ENCODE results near the gene TRIM28. TPM values are rescaled to one million over a fixed set of nuclear protein-coding genes. Genes with fewer than 3 reads are reported as not detected.

TRIM28 gene
- total RNA-seq, 2 experiments from 2014 or later = 527 to 550 TPM

DNA sequence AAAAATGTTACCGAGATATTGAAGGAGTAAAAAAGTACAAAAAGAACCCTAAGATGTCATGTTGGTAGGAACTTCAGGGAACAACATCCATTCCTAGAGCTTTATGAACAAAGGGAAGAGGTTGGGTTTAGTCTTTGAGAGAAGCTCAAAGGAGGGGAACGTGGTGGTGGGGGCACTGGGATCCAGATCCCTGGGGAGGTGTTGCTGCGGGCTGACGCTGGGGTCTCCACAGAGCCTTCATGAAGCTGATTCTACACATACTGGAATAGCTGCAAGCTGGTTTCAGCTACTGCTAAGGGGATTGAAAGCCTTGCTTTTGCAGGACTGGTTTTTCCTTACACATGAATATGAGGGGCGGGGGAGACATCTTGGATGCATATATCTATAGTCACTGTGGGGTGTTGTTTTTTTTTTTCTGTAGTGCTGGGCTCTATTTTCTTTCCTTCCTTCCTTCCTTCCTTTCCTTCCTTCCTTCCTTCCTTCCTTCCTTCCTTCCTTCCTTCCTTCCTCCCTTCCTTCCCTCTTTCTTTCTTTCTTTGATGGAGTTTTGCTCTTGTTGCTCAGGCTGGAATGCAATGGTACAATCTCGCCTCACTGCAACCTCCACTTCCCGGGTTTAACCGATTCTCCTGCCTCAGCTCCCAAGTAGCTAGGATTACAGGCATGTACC, 35.7 kb downstream of the TRIM28 start:
- ChIA-PET POLR2A (interaction anchor here (0.7 kb wide), 1 partner anchor 60 kb away, joined by 3 read pairs; the partner anchor contains the start of gene ZBTB45), CTCF (interaction anchor here (1.4 to 7.8 kb wide), 4 partner anchors 36 to 361 kb away, joined by 4 to 131 read pairs (median 16); partner anchors contain the start of genes TRIM28 and ZBTB45)
- peaks cover 38% of the 10 kb centered on the region for H3K4me1 Mint-ChIP-seq (ENCODE audit: low read depth)
- DNase-seq = no peak
- intact Hi-C loops (cut with micrococcal nuclease) = no loop called here
- no peak overlapping the region for H3K4me3 Mint-ChIP-seq
- H3K27me3 Mint-ChIP-seq = no peaks in the 10 kb centered on the region
- peaks cover 18% of the 10 kb centered on the region for H3K36me3 Mint-ChIP-seq (ENCODE audit: low read depth)
- no peaks in the 10 kb centered on the region for H3K9me3 Mint-ChIP-seq
- no peak for TF ChIP-seq CTCF (IDR thresholded peaks at IDR 0.05)
- H3K27ac Mint-ChIP-seq = peak overlapping the region; percentile 28
- ATAC-seq = no peak

GRCh38 chr19:58581227-58582141, 37.6 kb downstream of the TRIM28 start:
- ATAC-seq = peak; percentile 100
- no peak overlapping the region for H3K4me3 Mint-ChIP-seq
- peaks cover 33% of the 10 kb centered on the region for H3K4me1 Mint-ChIP-seq (ENCODE audit: low read depth)
- H3K27ac Mint-ChIP-seq = peak overlapping the region; percentile 84
- CTCF ChIA-PET = interaction anchor here (0.7 to 7.8 kb wide), 16 partner anchors 19 to 251 kb away, joined by 3 to 131 read pairs (median 4); partner anchors contain the start of genes CHMP2A, TRIM28 and ZBTB45
- intact Hi-C loops (cut with micrococcal nuclease) = no loop called here
- peak; percentile 96 for DNase-seq
- no peaks in the 10 kb centered on the region for H3K27me3 Mint-ChIP-seq
- no peaks in the 10 kb centered on the region for H3K9me3 Mint-ChIP-seq
- POLR2A ChIA-PET = interaction anchor here (0.6 to 2.3 kb wide), 11 partner anchors 10 to 1635 kb away, joined by 3 to 19 read pairs (median 5); partner anchors contain the start of genes CHMP2A, TRIM28, UBE2M and ZBTB45
- H3K36me3 Mint-ChIP-seq (ENCODE audit: low read depth) = peaks cover 18% of the 10 kb centered on the region
- peak; percentile 97 for TF ChIP-seq CTCF (IDR thresholded peaks at IDR 0.05)

DNA sequence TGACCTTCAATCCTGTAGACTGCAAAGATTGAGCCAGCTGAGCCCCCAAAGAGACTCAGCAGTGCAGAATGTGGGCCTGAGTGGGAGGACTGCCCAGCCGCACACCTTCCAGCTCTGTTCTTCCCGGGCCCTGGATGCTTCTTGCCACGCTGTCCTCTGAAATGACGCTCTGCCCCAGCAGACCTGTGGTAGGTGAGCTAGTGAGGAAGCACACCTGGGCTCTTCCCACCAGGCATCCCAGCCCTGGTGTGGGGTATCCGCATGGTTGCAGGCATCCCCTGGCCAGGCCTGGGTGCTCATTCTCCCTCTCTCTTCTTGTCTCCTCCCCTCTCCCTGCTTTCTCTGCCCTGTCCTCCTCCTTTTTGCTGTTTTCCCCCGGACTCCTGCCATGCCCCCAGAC, 39.1 kb downstream of the TRIM28 start:
- Mint-ChIP-seq H3K27ac (no peak overlapping the region), H3K4me1 (ENCODE audit: low read depth) (peaks cover 27% of the 10 kb centered on the region), H3K36me3 (ENCODE audit: low read depth) (peaks cover 18% of the 10 kb centered on the region), H3K27me3 (no peaks in the 10 kb centered on the region), H3K4me3 (no peak overlapping the region), H3K9me3 (no peaks in the 10 kb centered on the region)
- ATAC-seq = no peak
- POLR2A ChIA-PET = no interaction called here
- CTCF ChIA-PET = no interaction called here
- no peak for TF ChIP-seq CTCF (IDR thresholded peaks at IDR 0.05)
- no peak for DNase-seq
- intact Hi-C loops (cut with micrococcal nuclease) = no loop called here

- Mint-ChIP-seq H3K27me3 (no peaks in the 10 kb centered on the region), H3K4me3 (no peak overlapping the region), H3K36me3 (ENCODE audit: low read depth) (peaks cover 16% of the 10 kb centered on the region), H3K27ac (no peak overlapping the region), H3K4me1 (ENCODE audit: low read depth) (peaks cover 10% of the 10 kb centered on the region), H3K9me3 (no peaks in the 10 kb centered on the region)
- intact Hi-C loops (cut with micrococcal nuclease) = no loop called here
- ATAC-seq (no peak), DNase-seq (no peak)
- no peak for TF ChIP-seq CTCF (IDR thresholded peaks at IDR 0.05)
- CTCF ChIA-PET = interaction anchor here (1.2 to 1.6 kb wide), 2 partner anchors 65 to 71 kb away, joined by 3 to 5 read pairs; partner anchors contain the start of gene ZBTB45
- POLR2A ChIA-PET = interaction anchor here (0.6 kb wide), 1 partner anchor 289 kb away, joined by 4 read pairs; no protein-coding TSS in a partner anchor
Measured at GRCh38 chr19:58584498-58585441, 40.9 kb downstream of the TRIM28 start.

All from activated CD8-positive, alpha-beta T cell treated with anti-CD3 and anti-CD28 coated beads for 36 hours (primary cell).